ENCODE results near the gene KCNK2.

DNA sequence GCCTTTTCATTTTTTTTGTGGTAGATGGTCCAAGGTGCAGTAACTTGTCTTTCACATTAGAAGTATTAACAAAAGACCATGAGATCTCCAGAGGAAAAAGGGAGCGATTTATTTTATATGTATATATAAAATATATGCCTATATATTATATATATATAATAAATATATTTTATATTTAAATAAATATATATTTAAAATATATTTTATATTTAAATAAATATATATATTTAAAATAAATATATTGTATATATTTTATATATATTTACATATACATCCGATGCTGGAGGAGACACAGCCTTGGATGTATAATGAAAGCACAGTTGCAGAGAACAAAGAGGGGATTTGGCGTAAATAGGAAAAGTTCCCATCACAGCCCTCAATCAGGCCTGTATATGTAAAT lies 182.1 kb downstream of the KCNK2 start:
- TF ChIP-seq EZH2 (IDR thresholded peaks at IDR 0.05) (no peak), POLR2AphosphoS5 (IDR thresholded peaks at IDR 0.05; ENCODE audit: borderline replicate concordance, low read depth, low read length) (no peak), FOXP2 (optimal IDR thresholded peaks at IDR 0.05; ENCODE audit: control extremely low read depth, extremely low read length, insufficient read depth) (no peak)

All from SK-N-MC (cell line).